ENCODE measurements around the gene CYB5D1.

GRCh38 chr17:7909089-7909488 lies 51.3 kb downstream of the CYB5D1 start:
- no peak for TF ChIP-seq POLR2A (IDR thresholded peaks at IDR 0.05)
- TF ChIP-seq, protein P1, sequence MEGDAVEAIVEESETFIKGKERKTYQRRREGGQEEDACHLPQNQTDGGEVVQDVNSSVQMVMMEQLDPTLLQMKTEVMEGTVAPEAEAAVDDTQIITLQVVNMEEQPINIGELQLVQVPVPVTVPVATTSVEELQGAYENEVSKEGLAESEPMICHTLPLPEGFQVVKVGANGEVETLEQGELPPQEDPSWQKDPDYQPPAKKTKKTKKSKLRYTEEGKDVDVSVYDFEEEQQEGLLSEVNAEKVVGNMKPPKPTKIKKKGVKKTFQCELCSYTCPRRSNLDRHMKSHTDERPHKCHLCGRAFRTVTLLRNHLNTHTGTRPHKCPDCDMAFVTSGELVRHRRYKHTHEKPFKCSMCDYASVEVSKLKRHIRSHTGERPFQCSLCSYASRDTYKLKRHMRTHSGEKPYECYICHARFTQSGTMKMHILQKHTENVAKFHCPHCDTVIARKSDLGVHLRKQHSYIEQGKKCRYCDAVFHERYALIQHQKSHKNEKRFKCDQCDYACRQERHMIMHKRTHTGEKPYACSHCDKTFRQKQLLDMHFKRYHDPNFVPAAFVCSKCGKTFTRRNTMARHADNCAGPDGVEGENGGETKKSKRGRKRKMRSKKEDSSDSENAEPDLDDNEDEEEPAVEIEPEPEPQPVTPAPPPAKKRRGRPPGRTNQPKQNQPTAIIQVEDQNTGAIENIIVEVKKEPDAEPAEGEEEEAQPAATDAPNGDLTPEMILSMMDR (IDR thresholded peaks at IDR 0.05) = no peak

Data from thyroid gland (tissue), 4 donors.